Measurements from ENCODE around the gene NDST4.

NDST4 gene

GRCh38 chr4:114807759-114808404 is 305.5 kb downstream of the NDST4 start:
- Histone ChIP-seq H3K23ac (ENCODE audit: low read length) (no peak overlapping the region), H3K27ac (ENCODE audit: low read depth, low read length) (no peak overlapping the region), H3K4me3 (ENCODE audit: low read length) (no peak overlapping the region), H3K56ac (ENCODE audit: low read length) (no peak overlapping the region), H3K9ac (ENCODE audit: low read length) (no peak overlapping the region), H2AK5ac (ENCODE audit: low read length) (no peak overlapping the region), H3K27me3 (ENCODE audit: insufficient read depth, low read length, poor library complexity) (no peaks in the 10 kb centered on the region), H2BK15ac (replicated peaks; ENCODE audit: low read depth) (no peak overlapping the region), H3K79me1 (ENCODE audit: low read length) (no peaks in the 10 kb centered on the region), H4K5ac (ENCODE audit: low read length) (no peak overlapping the region), H3K4me2 (ENCODE audit: low read length) (no peak overlapping the region), H4K8ac (ENCODE audit: low read depth, low read length) (no peak overlapping the region), H2BK120ac (ENCODE audit: low read depth, low read length) (no peak overlapping the region), H3K79me2 (ENCODE audit: control insufficient read depth, insufficient read depth, low read length) (no peaks in the 10 kb centered on the region), H3K4ac (ENCODE audit: low read depth, low read length) (no peak overlapping the region), H2BK5ac (ENCODE audit: low read length) (no peak overlapping the region), H3K36me3 (ENCODE audit: control insufficient read depth, insufficient read depth, low read length) (no peaks in the 10 kb centered on the region), H3K18ac (ENCODE audit: low read length) (no peak overlapping the region), H3K4me1 (ENCODE audit: control insufficient read depth, low read depth, low read length) (no peaks in the 10 kb centered on the region)
- no CpG with 5 or more reads among the region's 14 CpGs for WGBS (ENCODE audit: extremely low coverage, insufficient coverage, low lambda C conversion rate)
- peak; percentile 80 for DNase-seq

GRCh38 chr4:114807357-114807756 is 306.1 kb downstream of the NDST4 start:
- no peak overlapping the region for H3K9ac ChIP-seq (ENCODE audit: low read length)
- H3K23ac ChIP-seq (ENCODE audit: low read length) = no peak overlapping the region
- no peaks in the 10 kb centered on the region for H3K4me1 ChIP-seq (ENCODE audit: control insufficient read depth, low read depth, low read length)
- H3K4me2 ChIP-seq (ENCODE audit: low read length) = no peak overlapping the region
- H2BK15ac ChIP-seq (replicated peaks; ENCODE audit: low read depth) = no peak overlapping the region
- no peak for DNase-seq
- no peak overlapping the region for H3K4ac ChIP-seq (ENCODE audit: low read depth, low read length)
- no peak overlapping the region for H2BK120ac ChIP-seq (ENCODE audit: low read depth, low read length)
- no peak overlapping the region for H3K4me3 ChIP-seq (ENCODE audit: low read length)
- H3K36me3 ChIP-seq (ENCODE audit: control insufficient read depth, insufficient read depth, low read length) = no peaks in the 10 kb centered on the region
- H2BK5ac ChIP-seq (ENCODE audit: low read length) = no peak overlapping the region
- H3K79me2 ChIP-seq (ENCODE audit: control insufficient read depth, insufficient read depth, low read length) = no peaks in the 10 kb centered on the region
- no peak overlapping the region for H3K56ac ChIP-seq (ENCODE audit: low read length)
- no peak overlapping the region for H3K18ac ChIP-seq (ENCODE audit: low read length)
- H3K27me3 ChIP-seq (ENCODE audit: insufficient read depth, low read length, poor library complexity) = no peaks in the 10 kb centered on the region
- no CpG with 5 or more reads among the region's 8 CpGs for WGBS (ENCODE audit: extremely low coverage, insufficient coverage, low lambda C conversion rate)
- no peak overlapping the region for H2AK5ac ChIP-seq (ENCODE audit: low read length)
- H3K27ac ChIP-seq (ENCODE audit: low read depth, low read length) = no peak overlapping the region
- no peak overlapping the region for H4K8ac ChIP-seq (ENCODE audit: low read depth, low read length)
- H4K5ac ChIP-seq (ENCODE audit: low read length) = no peak overlapping the region
- no peaks in the 10 kb centered on the region for H3K79me1 ChIP-seq (ENCODE audit: low read length)

- no peaks in the 10 kb centered on the region for H3K79me2 ChIP-seq (ENCODE audit: control insufficient read depth, insufficient read depth, low read length)
- H3K4me1 ChIP-seq (ENCODE audit: control insufficient read depth, low read depth, low read length) = no peaks in the 10 kb centered on the region
- H2BK5ac ChIP-seq (ENCODE audit: low read length) = no peak overlapping the region
- no peak overlapping the region for H3K9ac ChIP-seq (ENCODE audit: low read length)
- H3K79me1 ChIP-seq (ENCODE audit: low read length) = no peaks in the 10 kb centered on the region
- H2BK120ac ChIP-seq (ENCODE audit: low read depth, low read length) = no peak overlapping the region
- no peak overlapping the region for H2AK5ac ChIP-seq (ENCODE audit: low read length)
- no peak overlapping the region for H3K4me2 ChIP-seq (ENCODE audit: low read length)
- H3K23ac ChIP-seq (ENCODE audit: low read length) = no peak overlapping the region
- peak; percentile 3 for DNase-seq
- H3K27me3 ChIP-seq (ENCODE audit: insufficient read depth, low read length, poor library complexity) = no peaks in the 10 kb centered on the region
- WGBS (ENCODE audit: extremely low coverage, insufficient coverage, low lambda C conversion rate) = no CpG with 5 or more reads among the region's 5 CpGs
- no peak overlapping the region for H3K56ac ChIP-seq (ENCODE audit: low read length)
- H3K27ac ChIP-seq (ENCODE audit: low read depth, low read length) = no peak overlapping the region
- no peak overlapping the region for H2BK15ac ChIP-seq (replicated peaks; ENCODE audit: low read depth)
- H3K18ac ChIP-seq (ENCODE audit: low read length) = no peak overlapping the region
- no peak overlapping the region for H4K8ac ChIP-seq (ENCODE audit: low read depth, low read length)
- no peaks in the 10 kb centered on the region for H3K36me3 ChIP-seq (ENCODE audit: control insufficient read depth, insufficient read depth, low read length)
- H3K4me3 ChIP-seq (ENCODE audit: low read length) = no peak overlapping the region
- no peak overlapping the region for H4K5ac ChIP-seq (ENCODE audit: low read length)
- no peak overlapping the region for H3K4ac ChIP-seq (ENCODE audit: low read depth, low read length)
Measured at GRCh38 chr4:114791976-114792375, 321.4 kb downstream of the NDST4 start.

GRCh38 chr4:114785570-114785969 is 327.9 kb downstream of the NDST4 start:
- H3K56ac ChIP-seq (ENCODE audit: low read length) = no peak overlapping the region
- H3K4ac ChIP-seq (ENCODE audit: low read depth, low read length) = no peak overlapping the region
- H3K4me3 ChIP-seq (ENCODE audit: low read length) = no peak overlapping the region
- H4K8ac ChIP-seq (ENCODE audit: low read depth, low read length) = no peak overlapping the region
- H3K9ac ChIP-seq (ENCODE audit: low read length) = no peak overlapping the region
- H3K4me2 ChIP-seq (ENCODE audit: low read length) = no peak overlapping the region
- H2BK15ac ChIP-seq (replicated peaks; ENCODE audit: low read depth) = peak overlapping the region; percentile 57
- no peaks in the 10 kb centered on the region for H3K36me3 ChIP-seq (ENCODE audit: control insufficient read depth, insufficient read depth, low read length)
- H3K23ac ChIP-seq (ENCODE audit: low read length) = no peak overlapping the region
- H4K5ac ChIP-seq (ENCODE audit: low read length) = no peak overlapping the region
- H2BK120ac ChIP-seq (ENCODE audit: low read depth, low read length) = no peak overlapping the region
- H3K18ac ChIP-seq (ENCODE audit: low read length) = no peak overlapping the region
- H3K79me1 ChIP-seq (ENCODE audit: low read length) = no peaks in the 10 kb centered on the region
- no peak overlapping the region for H2AK5ac ChIP-seq (ENCODE audit: low read length)
- no peaks in the 10 kb centered on the region for H3K27me3 ChIP-seq (ENCODE audit: insufficient read depth, low read length, poor library complexity)
- DNase-seq = no peak
- H3K79me2 ChIP-seq (ENCODE audit: control insufficient read depth, insufficient read depth, low read length) = no peaks in the 10 kb centered on the region
- no peak overlapping the region for H2BK5ac ChIP-seq (ENCODE audit: low read length)
- no peaks in the 10 kb centered on the region for H3K4me1 ChIP-seq (ENCODE audit: control insufficient read depth, low read depth, low read length)
- H3K27ac ChIP-seq (ENCODE audit: low read depth, low read length) = no peak overlapping the region

DNA sequence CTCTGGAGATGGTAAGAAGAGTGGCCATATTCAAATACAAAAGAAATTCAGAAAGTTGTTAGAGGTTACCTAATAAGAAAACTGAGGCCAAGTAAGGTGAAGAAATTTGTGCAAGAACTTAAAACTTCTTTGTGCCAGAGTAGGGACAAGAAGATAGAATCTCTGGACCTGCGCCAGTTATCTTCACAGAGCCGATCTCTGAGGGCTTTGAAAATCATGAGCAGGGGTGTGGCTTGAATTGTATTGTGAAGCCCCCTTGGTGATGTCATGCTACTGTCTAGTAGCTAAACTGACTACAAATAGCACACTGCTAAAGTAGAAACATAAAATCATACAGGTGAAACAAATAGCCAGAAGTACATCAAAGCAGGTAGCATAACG is 330.2 kb downstream of the NDST4 start:
- Histone ChIP-seq H3K4ac (ENCODE audit: low read depth, low read length) (no peak overlapping the region), H3K4me1 (ENCODE audit: control insufficient read depth, low read depth, low read length) (no peaks in the 10 kb centered on the region), H2BK120ac (ENCODE audit: low read depth, low read length) (no peak overlapping the region), H3K27me3 (ENCODE audit: insufficient read depth, low read length, poor library complexity) (no peaks in the 10 kb centered on the region), H3K56ac (ENCODE audit: low read length) (no peak overlapping the region), H2BK15ac (replicated peaks; ENCODE audit: low read depth) (no peak overlapping the region), H3K9ac (ENCODE audit: low read length) (no peak overlapping the region), H3K23ac (ENCODE audit: low read length) (no peak overlapping the region), H3K79me1 (ENCODE audit: low read length) (no peaks in the 10 kb centered on the region), H2AK5ac (ENCODE audit: low read length) (no peak overlapping the region), H4K8ac (ENCODE audit: low read depth, low read length) (no peak overlapping the region), H4K5ac (ENCODE audit: low read length) (no peak overlapping the region), H3K36me3 (ENCODE audit: control insufficient read depth, insufficient read depth, low read length) (no peaks in the 10 kb centered on the region), H3K79me2 (ENCODE audit: control insufficient read depth, insufficient read depth, low read length) (no peaks in the 10 kb centered on the region), H3K4me2 (ENCODE audit: low read length) (no peak overlapping the region), H2BK5ac (ENCODE audit: low read length) (no peak overlapping the region), H3K18ac (ENCODE audit: low read length) (no peak overlapping the region), H3K27ac (ENCODE audit: low read depth, low read length) (no peak overlapping the region), H3K4me3 (ENCODE audit: low read length) (no peak overlapping the region)
- WGBS (ENCODE audit: extremely low coverage, insufficient coverage, low lambda C conversion rate) = no CpG with 5 or more reads among the region's 3 CpGs
- DNase-seq = no peak

All from mesendoderm (in vitro differentiated cells).